Measurements from ENCODE around the gene SUSD6. TPM values are rescaled to one million over a fixed set of nuclear protein-coding genes. Genes with fewer than 3 reads are reported as not detected.
A peak's percentile ranks its signal among the peaks of the same experiment; 100 is the strongest.
"Not testable (repeated sequence)": the region's sequence is repeated elsewhere in the genome, so short reads cannot be mapped to it uniquely, and the experiment has no call there.

Gene SUSD6
- polyA plus RNA-seq, 12 donors = 14.8 to 28.0 (median 18.7) TPM; not detected in 1

- no peak for DNase-seq
Observed at GRCh38 chr14:69647213-69647612, 35.8 kb downstream of the SUSD6 start.

DNA sequence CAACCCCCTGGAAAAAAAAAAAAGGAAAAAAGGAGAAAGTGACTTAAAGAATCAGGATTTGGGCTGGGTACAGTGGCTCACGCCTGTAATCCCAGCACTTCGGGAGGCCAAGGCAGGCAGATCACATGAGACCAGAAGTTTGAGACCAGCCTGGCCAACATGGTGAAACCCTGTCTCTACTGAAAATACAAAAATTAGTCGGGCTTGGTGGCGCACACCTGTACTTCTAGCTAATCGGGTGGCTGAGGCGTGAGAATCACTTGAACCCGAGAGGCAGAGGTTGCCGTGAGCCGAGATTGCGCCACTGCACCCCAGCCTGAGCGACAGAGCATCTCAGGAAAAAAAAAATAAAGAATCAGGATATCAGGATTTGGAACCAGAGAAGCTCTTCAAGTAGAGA is 36.2 kb downstream of the SUSD6 start:
- not testable (repeated sequence) for DNase-seq

DNA sequence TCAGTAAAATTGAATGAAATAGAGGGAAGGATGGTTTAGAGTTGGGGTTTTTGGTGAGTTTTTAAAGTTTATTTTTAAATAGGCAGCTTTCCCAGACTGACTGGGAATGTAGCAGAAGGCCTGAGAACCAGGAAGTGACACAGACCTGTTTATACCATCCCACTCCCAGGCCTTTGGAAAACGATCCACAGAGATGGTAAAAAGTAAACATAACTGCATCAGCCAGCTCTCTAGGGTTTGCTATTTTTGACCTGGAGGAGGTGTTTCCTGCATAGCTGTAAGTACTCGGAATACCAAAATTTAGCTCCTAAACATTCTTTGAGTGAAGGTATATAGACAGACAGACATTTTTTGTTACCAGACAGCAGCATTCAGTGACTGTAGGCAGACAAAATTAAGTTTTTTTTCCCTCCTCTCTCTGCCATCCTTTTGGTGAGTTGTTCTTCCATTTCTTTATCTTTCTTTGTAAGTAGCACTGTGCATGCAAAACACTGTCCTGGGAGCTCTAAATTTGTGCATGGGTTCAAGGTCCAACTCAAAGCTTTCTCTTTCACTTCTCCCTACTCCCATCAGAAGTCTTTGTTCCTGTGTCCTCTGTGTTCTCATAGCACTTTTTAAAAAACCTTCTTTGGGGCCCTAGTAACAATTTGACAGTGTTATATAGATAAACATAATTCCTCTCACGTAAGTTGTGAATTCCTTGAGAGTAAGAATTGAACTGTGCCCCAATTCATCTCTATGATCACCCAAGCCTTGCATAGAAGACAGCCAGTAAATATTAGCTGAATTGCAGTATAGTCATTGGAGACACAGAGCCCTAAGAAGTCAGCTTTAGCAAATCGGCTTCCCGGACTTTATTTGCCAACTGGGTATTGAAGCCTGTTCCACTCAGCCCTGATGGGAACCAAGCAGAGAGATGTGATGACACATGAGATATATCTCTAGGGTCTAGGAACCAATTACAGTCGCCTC is 37.4 kb downstream of the SUSD6 start:
- DNase-seq = no peak

- DNase-seq = no peak
Observed at GRCh38 chr14:69650948-69651369, 39.6 kb downstream of the SUSD6 start.

DNA sequence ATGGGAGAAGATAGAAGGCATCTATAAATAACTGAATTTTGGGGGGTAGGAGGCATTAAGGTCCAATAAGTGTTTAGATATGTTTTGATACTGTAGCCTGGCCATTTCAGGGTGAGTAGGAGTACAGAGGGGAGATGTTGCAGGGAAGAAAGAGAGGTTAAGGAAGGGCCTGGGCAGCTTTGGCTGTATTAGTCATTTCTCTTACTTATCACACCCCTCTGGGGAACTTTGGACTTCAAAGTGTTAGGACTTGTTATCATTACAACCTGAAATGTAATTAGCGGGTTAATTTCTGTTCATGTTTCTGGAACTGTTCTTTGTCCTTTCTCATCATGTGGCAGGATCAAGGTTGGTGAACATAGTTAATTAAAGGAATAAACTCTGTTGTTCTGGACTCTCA is 40.3 kb downstream of the SUSD6 start:
- no peak for DNase-seq

DNA sequence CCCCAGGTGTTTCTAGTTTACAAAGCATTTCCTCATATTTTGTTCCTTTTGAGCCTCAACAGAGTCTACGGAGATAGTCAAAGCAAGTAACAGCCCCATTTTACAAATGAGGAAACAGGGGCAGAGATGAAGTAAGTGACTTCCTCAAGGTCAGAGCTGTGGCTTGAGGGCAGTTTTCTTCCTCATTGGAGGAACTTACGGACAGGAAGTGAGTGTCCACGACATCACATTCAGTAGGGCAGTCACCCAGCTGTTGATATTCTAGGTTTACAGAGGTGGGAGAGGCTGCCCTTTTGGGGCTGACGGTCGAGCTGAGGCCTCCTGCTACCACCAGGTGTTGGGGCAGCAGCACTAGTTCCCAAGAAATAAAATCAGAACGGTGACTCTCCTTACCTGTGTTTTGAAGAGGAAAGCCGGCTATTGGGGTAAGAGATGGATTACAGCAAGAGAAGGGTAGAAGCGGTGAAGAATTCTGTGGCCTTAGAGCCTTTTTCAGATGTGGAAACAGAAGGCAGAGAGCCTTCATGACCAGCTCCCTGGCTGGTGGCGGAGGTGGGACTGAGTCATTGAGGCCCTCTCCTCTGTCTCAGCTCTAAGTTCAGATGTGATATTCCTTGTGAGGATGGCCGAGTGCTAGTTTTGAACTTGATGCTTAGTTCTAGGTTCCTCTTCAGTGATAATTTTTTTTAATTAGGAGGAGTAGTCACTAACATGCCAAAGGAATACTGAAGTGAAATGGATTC is 41.7 kb downstream of the SUSD6 start:
- no peak for DNase-seq

DNA sequence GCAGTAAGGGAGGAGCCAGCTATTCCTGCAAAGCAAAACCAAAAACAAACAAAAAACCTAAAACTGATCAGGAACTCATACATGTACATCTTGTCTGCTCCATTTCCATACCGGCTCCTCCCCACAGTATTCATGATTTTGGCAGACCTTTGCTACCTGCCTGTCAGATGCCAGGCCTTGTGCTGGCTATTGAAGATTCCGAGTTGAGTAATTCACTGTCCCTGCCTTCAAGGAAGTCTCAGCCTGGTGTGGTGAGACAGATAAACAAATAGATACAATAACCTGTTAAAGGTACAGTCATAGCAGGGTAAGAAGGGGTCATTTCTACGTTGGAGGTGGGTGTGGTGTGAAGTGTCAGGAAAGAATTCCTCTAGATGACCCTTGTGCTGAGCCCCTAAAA is 42.7 kb downstream of the SUSD6 start:
- no peak for DNase-seq

GRCh38 chr14:69657950-69658355 is 46.6 kb downstream of the SUSD6 start:
- no peak for DNase-seq

DNA sequence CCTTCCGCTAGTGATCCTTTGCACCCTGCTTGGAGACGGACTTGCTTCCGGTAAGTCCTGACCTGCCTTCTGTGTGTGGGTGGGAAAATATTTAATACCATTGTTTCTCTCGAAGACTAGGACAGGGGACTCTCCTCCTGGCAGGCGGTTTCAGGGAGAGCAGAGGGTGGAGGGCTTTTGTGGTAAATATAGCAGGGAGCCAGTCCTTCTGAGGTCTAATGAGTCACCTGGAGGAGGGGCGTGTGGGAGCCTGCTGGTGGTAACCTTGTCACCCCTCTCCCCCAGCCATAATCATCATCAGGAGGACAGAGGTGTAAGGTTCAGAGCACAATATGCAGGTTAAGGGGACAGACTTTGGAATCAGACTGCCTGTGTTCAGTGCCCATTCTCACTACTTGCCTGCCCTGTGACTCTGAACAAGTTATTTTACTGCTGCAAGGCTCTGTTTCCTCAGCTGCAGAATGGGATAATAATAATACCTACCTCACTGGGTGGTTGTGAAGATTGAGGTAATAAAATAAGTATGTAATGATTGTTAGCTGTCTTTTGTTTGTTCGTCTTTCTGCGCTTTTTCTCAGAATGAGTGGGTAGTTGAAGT is 47.4 kb downstream of the SUSD6 start:
- no peak for DNase-seq

- DNase-seq = no peak
Observed at GRCh38 chr14:69660344-69661193, 49.2 kb downstream of the SUSD6 start.

GRCh38 chr14:69661194-69661537 is 49.8 kb downstream of the SUSD6 start:
- DNase-seq = no peak

DNA sequence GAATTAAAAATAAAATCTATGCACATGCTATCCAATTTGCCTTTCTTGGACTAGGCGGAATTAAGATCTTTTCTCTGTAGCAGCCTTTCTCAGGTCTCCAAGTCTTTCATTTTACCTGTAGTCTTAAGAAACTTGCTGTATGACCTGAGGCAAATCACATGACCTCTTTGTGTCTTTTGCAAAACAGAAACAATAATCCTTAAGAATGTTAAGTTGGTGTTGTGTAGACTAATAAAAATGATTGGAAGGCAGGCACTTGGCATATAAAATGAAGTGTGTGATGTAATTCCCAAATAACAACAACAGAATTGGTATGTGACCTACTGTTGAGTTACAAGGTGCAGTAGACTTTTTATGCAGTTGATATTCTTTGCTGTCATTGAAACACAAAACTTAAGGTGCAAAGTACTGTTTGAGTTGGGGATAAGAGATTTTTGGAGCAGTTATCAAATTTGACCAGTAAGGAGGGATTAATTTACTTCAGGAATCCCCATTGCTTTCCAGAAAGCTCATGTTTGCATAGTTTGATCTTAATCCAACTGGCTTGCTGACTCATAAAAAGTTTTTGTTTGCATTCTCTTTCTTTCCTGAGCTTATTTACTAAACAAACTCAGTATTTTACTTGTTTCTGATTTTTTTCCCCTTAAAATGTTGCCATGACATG is 51.4 kb downstream of the SUSD6 start:
- DNase-seq = no peak

DNA sequence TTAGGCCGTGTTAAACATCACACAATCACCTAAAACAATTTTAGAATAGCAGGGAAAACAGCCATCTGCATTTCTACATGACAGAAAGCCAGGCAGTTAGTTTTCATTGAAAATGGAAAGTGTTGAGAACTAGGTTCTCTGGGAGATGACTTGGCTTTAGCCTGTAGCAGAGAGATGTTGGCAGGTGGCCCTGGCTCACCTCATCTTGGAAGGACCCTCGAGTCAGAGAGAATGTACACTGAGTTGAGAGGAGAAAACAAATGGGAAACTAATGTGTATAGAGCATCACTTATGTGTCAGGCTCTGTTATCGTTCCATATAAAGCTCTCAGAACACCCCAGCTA is 51.9 kb downstream of the SUSD6 start:
- peak; percentile 94 for DNase-seq

DNA sequence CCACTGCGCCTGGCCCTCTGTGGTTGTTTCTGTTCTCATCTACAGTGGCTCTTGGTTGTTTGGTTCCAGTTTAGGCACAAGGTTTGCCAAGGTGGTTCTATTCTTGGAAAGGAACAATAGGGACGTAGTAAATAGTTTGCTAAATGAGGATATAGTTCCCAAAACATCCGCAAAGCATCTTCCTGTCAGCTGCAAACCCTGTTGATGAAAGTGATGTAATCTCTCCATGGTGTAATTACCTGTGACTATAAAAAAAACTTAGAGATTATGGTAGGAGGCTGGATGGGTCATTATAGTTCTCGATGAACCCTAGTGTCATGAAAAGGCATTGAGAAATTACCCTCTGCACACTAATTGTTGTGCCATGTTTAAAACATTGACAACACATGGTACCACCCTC is 52.9 kb downstream of the SUSD6 start:
- DNase-seq = no peak

DNA sequence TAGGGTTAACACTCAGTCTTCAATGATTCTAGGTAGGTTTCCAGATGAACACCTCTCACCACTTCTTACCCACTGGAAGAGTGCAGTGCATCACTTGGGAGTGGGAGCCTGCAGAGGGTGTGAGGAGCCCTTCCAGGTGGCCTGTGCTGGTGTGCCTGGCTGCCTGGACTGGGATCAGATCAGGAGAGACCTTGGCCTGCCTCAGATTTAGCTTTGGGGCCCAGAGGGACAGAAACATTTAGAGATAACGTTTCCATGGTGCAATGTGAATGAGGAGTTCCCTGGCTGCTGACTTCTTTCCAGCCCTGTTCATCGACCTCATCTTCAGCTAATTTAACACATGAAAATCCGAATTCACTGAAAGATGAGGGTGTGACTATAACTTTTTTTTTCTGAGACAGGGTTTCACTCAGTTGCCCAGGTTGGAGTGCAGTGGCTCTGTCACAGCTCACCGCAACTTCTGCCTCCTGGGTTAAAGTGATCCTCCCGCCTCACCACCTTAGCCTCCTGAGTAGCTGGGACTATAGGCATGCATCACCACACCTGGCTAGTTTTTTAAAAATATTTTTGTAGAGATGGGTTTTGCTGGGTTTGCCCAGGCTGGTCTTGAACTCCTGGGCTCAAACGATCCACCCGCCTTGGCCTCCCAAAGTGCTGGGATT is 53.6 kb downstream of the SUSD6 start:
- no peak for DNase-seq

- DNase-seq = no peak
Observed at GRCh38 chr14:69665631-69666030, 54.2 kb downstream of the SUSD6 start.

GRCh38 chr14:69666112-69666511 is 54.7 kb downstream of the SUSD6 start:
- DNase-seq = no peak

DNA sequence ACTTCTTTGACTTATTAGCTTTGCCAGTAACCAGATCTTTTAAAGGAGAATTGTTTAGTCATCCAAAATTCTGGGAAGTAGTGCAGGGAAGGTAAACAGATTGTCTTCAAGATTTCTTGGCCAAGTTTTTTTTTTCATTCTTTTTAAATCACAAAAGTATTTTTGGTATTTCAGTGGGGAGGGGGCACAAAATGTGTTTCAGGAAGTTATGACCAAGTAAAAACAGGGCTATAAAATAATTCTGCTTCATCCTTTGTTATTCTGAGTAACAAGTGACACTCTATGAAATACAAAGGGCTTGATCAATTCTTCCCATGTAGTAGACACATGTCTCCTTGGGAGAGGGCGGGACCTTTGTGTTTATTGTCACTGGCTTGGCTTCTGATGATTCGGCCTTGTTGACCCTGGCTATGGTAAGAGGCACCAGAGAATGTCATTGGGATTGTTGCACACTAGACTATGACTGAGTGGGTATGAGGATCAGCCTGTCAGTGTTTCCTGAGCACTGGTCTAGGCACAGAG is 55.4 kb downstream of the SUSD6 start:
- DNase-seq = no peak

- no peak for DNase-seq
Observed at GRCh38 chr14:69667938-69668335, 56.5 kb downstream of the SUSD6 start.

DNA sequence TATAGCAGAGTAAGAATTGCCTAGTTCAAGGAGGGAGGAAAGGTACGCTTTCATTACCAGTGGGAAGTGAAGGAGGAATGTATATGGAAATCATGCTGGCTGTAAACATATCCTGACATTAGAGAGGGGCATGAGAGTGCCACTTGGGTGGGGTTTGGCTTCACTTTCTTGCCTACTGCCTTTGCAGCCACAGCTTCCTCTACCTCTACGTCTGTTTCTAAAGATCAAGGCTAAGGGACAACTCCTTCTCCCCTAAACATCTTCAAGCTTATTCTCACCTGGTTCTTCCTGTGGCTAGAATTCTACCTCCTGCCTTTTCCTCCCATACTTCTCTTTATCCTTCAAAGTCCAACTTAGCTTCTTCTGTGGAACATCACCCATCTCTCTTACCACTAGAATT is 58.0 kb downstream of the SUSD6 start:
- no peak for DNase-seq

Data from muscle of arm (tissue), 12 donors.